ENCODE measurements around the gene TBC1D4. TPM values are rescaled to one million over a fixed set of nuclear protein-coding genes. Genes with fewer than 3 reads are reported as not detected.

The TBC1D4 gene
- polyA plus RNA-seq, 1 donor from 2014 or later = 3.9 TPM

- TF ChIP-seq EZH2 (IDR thresholded peaks at IDR 0.05; ENCODE audit: borderline replicate concordance, insufficient read depth, low read length, poor library complexity, severe bottlenecking) (no peak), TAF1 (IDR thresholded peaks at IDR 0.05; ENCODE audit: low read depth) (no peak), POLR2AphosphoS5 (IDR thresholded peaks at IDR 0.05) (no peak), MXI1 (conservative IDR thresholded peaks at IDR 0.05; ENCODE audit: poor library complexity, severe bottlenecking) (no peak), REST (IDR thresholded peaks at IDR 0.05; ENCODE audit: borderline replicate concordance) (no peak), EP300 (conservative IDR thresholded peaks at IDR 0.05; ENCODE audit: poor library complexity, severe bottlenecking) (no peak), CTCF (IDR thresholded peaks at IDR 0.05; ENCODE audit: poor library complexity, severe bottlenecking) (no peak), SMC3 (conservative IDR thresholded peaks at IDR 0.05; ENCODE audit: poor library complexity) (no peak), RAD21 (conservative IDR thresholded peaks at IDR 0.05) (no peak)
These were observed 34.5 kb downstream of the TBC1D4 start for GRCh38 chr13:75447493-75447892.

GRCh38 chr13:75446874-75447273 is 35.1 kb downstream of the TBC1D4 start:
- Histone ChIP-seq H3F3A (ENCODE audit: insufficient read depth, low read length, poor library complexity, severe bottlenecking) (no peaks in the 10 kb centered on the region), H3K4me3 (ENCODE audit: low read length) (no peak overlapping the region), H2AFZ (ENCODE audit: low read depth, low read length) (no peak overlapping the region), H3K9me3 (ENCODE audit: low read length) (no peaks in the 10 kb centered on the region), H3K36me3 (ENCODE audit: insufficient read depth, low read length) (no peaks in the 10 kb centered on the region), H3K79me2 (replicated peaks; ENCODE audit: insufficient read depth, low read length) (no peaks in the 10 kb centered on the region), H3K9ac (ENCODE audit: low read length) (no peak overlapping the region), H3K4me2 (ENCODE audit: low read length) (no peak overlapping the region), H3K9me2 (ENCODE audit: insufficient read depth, low read length) (no peaks in the 10 kb centered on the region), H3K27ac (ENCODE audit: low read length) (no peak overlapping the region), H4K20me1 (ENCODE audit: insufficient read depth) (no peaks in the 10 kb centered on the region), H3K27me3 (ENCODE audit: insufficient read depth, low read depth, low read length) (no peaks in the 10 kb centered on the region)
- TF ChIP-seq REST (IDR thresholded peaks at IDR 0.05; ENCODE audit: borderline replicate concordance) (no peak), SMC3 (conservative IDR thresholded peaks at IDR 0.05; ENCODE audit: poor library complexity) (no peak), EZH2 (IDR thresholded peaks at IDR 0.05; ENCODE audit: borderline replicate concordance, insufficient read depth, low read length, poor library complexity, severe bottlenecking) (no peak), EP300 (conservative IDR thresholded peaks at IDR 0.05; ENCODE audit: poor library complexity, severe bottlenecking) (no peak), TAF1 (IDR thresholded peaks at IDR 0.05; ENCODE audit: low read depth) (no peak), MXI1 (conservative IDR thresholded peaks at IDR 0.05; ENCODE audit: poor library complexity, severe bottlenecking) (no peak), POLR2AphosphoS5 (IDR thresholded peaks at IDR 0.05) (no peak), RAD21 (conservative IDR thresholded peaks at IDR 0.05) (no peak), CTCF (IDR thresholded peaks at IDR 0.05; ENCODE audit: poor library complexity, severe bottlenecking) (no peak)

More at GRCh38 chr13:75447493-75447892, 34.5 kb downstream of the TBC1D4 start:
- H3K27me3 ChIP-seq (ENCODE audit: insufficient read depth, low read depth, low read length) = no peaks in the 10 kb centered on the region
- no peaks in the 10 kb centered on the region for H3K36me3 ChIP-seq (ENCODE audit: insufficient read depth, low read length)
- H3K4me3 ChIP-seq (ENCODE audit: low read length) = no peak overlapping the region
- no peaks in the 10 kb centered on the region for H3K9me3 ChIP-seq (ENCODE audit: low read length)
- no peaks in the 10 kb centered on the region for H3K79me2 ChIP-seq (replicated peaks; ENCODE audit: insufficient read depth, low read length)
- H3K27ac ChIP-seq (ENCODE audit: low read length) = no peak overlapping the region
- no peak overlapping the region for H3K9ac ChIP-seq (ENCODE audit: low read length)
- no peak overlapping the region for H2AFZ ChIP-seq (ENCODE audit: low read depth, low read length)
- H3K4me2 ChIP-seq (ENCODE audit: low read length) = no peak overlapping the region
- no peaks in the 10 kb centered on the region for H3F3A ChIP-seq (ENCODE audit: insufficient read depth, low read length, poor library complexity, severe bottlenecking)
- no peaks in the 10 kb centered on the region for H4K20me1 ChIP-seq (ENCODE audit: insufficient read depth)
- H3K9me2 ChIP-seq (ENCODE audit: insufficient read depth, low read length) = no peaks in the 10 kb centered on the region
